ENCODE data around the gene SLC39A11. TPM values are rescaled to one million over a fixed set of nuclear protein-coding genes. Genes with fewer than 3 reads are reported as not detected.
"Not testable (repeated sequence)": the region's sequence is repeated elsewhere in the genome, so short reads cannot be mapped to it uniquely, and the experiment has no call there.

The SLC39A11 gene
- total RNA-seq, 1 donor from 2014 or later = 34.8 TPM

DNA sequence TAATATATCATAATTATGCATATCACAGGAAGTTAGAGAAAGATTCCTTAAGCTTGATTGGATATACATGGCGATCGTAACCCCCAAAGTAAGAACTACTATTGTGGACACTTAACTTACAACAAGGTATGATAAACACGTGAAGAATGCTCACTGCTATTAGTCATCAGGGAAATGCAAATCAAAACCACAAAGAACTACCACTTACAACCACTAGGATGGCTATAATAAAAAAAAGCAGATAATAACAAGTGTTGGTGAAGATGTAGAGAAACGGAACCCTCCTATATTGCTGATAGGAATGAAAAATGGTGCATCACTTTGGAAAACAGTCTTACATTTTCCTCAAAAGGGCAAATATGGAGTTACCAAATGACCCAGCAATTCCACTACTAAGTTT is 265.9 kb downstream of the SLC39A11 start:
- H3K4me1 Mint-ChIP-seq = no peaks in the 10 kb centered on the region
- H3K4me3 Mint-ChIP-seq = no peak overlapping the region
- CTCF ChIA-PET = no interaction called here
- TF ChIP-seq CTCF (IDR thresholded peaks at IDR 0.05) = no peak
- peaks cover 20% of the 10 kb centered on the region for H3K9me3 Mint-ChIP-seq
- DNase-seq (no peak), ATAC-seq (ENCODE audit: low read depth) (no peak)
- POLR2A ChIA-PET = no interaction called here
- no peaks in the 10 kb centered on the region for H3K27me3 Mint-ChIP-seq
- H3K36me3 Mint-ChIP-seq (ENCODE audit: low read depth) = peaks cover 75% of the 10 kb centered on the region
- intact Hi-C loops (cut with micrococcal nuclease) = no loop called here
- H3K27ac Mint-ChIP-seq = no peak overlapping the region

- ATAC-seq (ENCODE audit: low read depth); CTCF ChIA-PET: not testable (repeated sequence)
Observed at GRCh38 chr17:72826059-72826458, 266.4 kb downstream of the SLC39A11 start.

GRCh38 chr17:72825218-72825617 is 267.3 kb downstream of the SLC39A11 start:
- Mint-ChIP-seq H3K36me3 (ENCODE audit: low read depth) (peaks cover 69% of the 10 kb centered on the region), H3K27me3 (no peaks in the 10 kb centered on the region), H3K9me3 (peaks cover 20% of the 10 kb centered on the region), H3K27ac (no peak overlapping the region), H3K4me1 (no peaks in the 10 kb centered on the region), H3K4me3 (no peak overlapping the region)
- no peak for TF ChIP-seq CTCF (IDR thresholded peaks at IDR 0.05)
- DNase-seq = no peak
- intact Hi-C loops (cut with micrococcal nuclease) = no loop called here
- ChIA-PET POLR2A (no interaction called here), CTCF (no interaction called here)
- ATAC-seq (ENCODE audit: low read depth) = no peak

More at GRCh38 chr17:72826059-72826458, 266.4 kb downstream of the SLC39A11 start:
- DNase-seq; H3K27ac Mint-ChIP-seq; H3K27me3 Mint-ChIP-seq; H3K4me3 Mint-ChIP-seq; H3K4me1 Mint-ChIP-seq; intact Hi-C loops (cut with micrococcal nuclease); POLR2A ChIA-PET: not testable (repeated sequence)
- peaks cover 20% of the 10 kb centered on the region for H3K9me3 Mint-ChIP-seq
- H3K36me3 Mint-ChIP-seq (ENCODE audit: low read depth) = peaks cover 74% of the 10 kb centered on the region

DNA sequence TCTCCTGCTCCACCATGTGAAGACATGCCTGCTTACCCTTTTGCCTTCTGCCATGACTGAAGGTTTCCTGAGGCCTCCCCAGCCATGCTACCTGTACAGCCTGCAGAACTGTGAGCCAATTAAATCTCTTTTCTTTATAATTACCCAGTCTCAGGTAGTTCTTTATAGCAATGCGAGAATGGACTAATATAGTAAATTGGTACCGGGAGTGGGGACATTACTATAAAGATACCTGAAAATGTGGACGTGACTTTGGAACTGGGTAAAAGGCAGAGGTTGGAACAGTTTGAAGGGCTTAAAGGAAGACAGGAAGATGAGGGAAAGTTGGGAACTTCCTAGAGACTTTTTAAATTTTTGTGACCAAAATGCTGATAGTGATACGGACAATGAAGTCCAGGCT is 268.2 kb downstream of the SLC39A11 start:
- intact Hi-C loops (cut with micrococcal nuclease); DNase-seq; H3K27me3 Mint-ChIP-seq; ATAC-seq (ENCODE audit: low read depth); H3K4me1 Mint-ChIP-seq; POLR2A ChIA-PET; CTCF ChIA-PET; H3K27ac Mint-ChIP-seq; H3K4me3 Mint-ChIP-seq: not testable (repeated sequence)
- Mint-ChIP-seq H3K36me3 (ENCODE audit: low read depth) (peaks cover 67% of the 10 kb centered on the region), H3K9me3 (peaks cover 20% of the 10 kb centered on the region)

- Mint-ChIP-seq H3K9me3 (peaks cover 20% of the 10 kb centered on the region), H3K4me1 (no peaks in the 10 kb centered on the region), H3K27me3 (no peaks in the 10 kb centered on the region), H3K27ac (no peak overlapping the region), H3K36me3 (ENCODE audit: low read depth) (peaks cover 66% of the 10 kb centered on the region), H3K4me3 (no peak overlapping the region)
- ATAC-seq (ENCODE audit: low read depth) (no peak), DNase-seq (no peak)
- TF ChIP-seq CTCF (IDR thresholded peaks at IDR 0.05) = no peak
- intact Hi-C loops (cut with micrococcal nuclease) = no loop called here
- POLR2A ChIA-PET = no interaction called here
- CTCF ChIA-PET = no interaction called here
Observed at GRCh38 chr17:72822358-72823023, 270.0 kb downstream of the SLC39A11 start.

GRCh38 chr17:72816406-72816805 is 276.1 kb downstream of the SLC39A11 start:
- H3K36me3 Mint-ChIP-seq (ENCODE audit: low read depth) = peaks cover 61% of the 10 kb centered on the region
- POLR2A ChIA-PET = no interaction called here

More at GRCh38 chr17:72816406-72816805, 276.1 kb downstream of the SLC39A11 start:
- Mint-ChIP-seq H3K27me3 (no peaks in the 10 kb centered on the region), H3K27ac (no peak overlapping the region), H3K9me3 (peaks cover 9% of the 10 kb centered on the region), H3K4me3 (no peak overlapping the region), H3K4me1 (no peaks in the 10 kb centered on the region)
- CTCF ChIA-PET = no interaction called here
- ATAC-seq (ENCODE audit: low read depth) (no peak), DNase-seq (no peak)
- no peak for TF ChIP-seq CTCF (IDR thresholded peaks at IDR 0.05)
- intact Hi-C loops (cut with micrococcal nuclease) = no loop called here
